ENCODE data around the gene GALNT17. TPM values are rescaled to one million over a fixed set of nuclear protein-coding genes. Genes with fewer than 3 reads are reported as not detected.

The GALNT17 gene
- polyA plus RNA-seq, 2 of the 4 experiments (the other 2 are of a cell fraction), result not detected

DNA sequence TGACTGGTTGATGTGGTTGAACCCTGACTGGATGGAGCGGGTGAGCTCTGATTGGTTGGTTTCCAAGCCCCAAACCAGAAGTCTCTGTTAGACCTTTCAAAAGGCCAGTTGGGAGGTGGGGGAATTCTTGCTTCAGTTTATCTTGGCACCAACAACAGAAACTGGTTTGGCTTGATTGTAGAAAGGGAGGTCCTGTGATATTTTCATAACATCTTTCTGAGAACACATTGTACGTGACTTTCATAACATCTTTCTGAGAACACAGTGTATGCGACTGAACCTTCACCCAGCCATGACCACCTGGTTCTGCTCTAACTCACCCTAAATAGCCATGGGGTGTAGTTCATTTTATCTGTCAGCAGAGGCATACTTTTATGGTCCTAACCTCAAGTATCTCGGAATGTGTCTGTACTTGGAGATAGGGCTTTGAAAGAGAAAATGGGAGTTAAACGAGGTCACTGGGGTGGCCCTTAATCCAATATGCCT, 88.3 kb downstream of the GALNT17 start:
- Histone ChIP-seq H3K4me1 (no peaks in the 10 kb centered on the region), H3K27ac (no peak overlapping the region), H3K9me3 (0 out of 3 replicates have a peak, but pooled peaks cover 5% of the 10 kb centered on the region), H3K4me2 (no peak overlapping the region), H3K4me3 (no peak overlapping the region)
- 13% methylated on average over 5 of the region's 5 CpGs for WGBS (ENCODE audit: missing lambda C conversion rate)
- POLR2A ChIA-PET, result no interaction called here
- no peak for DNase-seq (ENCODE audit: low read depth in 1 of 2, low spot score in 1 of 2)
- CTCF ChIA-PET, result no interaction called here
- ATAC-seq, result no peak
- no peak for TF ChIP-seq TFCP2L1 (CRISPR knock-in tag; IDR thresholded peaks at IDR 0.05)
- no peak for TF ChIP-seq RARB (CRISPR knock-in tag; IDR thresholded peaks at IDR 0.05)
- no peak for TF ChIP-seq ZFP36 (IDR thresholded peaks at IDR 0.05; ENCODE audit: borderline replicate concordance, partially characterized antibody)
- TF ChIP-seq, protein P1, sequence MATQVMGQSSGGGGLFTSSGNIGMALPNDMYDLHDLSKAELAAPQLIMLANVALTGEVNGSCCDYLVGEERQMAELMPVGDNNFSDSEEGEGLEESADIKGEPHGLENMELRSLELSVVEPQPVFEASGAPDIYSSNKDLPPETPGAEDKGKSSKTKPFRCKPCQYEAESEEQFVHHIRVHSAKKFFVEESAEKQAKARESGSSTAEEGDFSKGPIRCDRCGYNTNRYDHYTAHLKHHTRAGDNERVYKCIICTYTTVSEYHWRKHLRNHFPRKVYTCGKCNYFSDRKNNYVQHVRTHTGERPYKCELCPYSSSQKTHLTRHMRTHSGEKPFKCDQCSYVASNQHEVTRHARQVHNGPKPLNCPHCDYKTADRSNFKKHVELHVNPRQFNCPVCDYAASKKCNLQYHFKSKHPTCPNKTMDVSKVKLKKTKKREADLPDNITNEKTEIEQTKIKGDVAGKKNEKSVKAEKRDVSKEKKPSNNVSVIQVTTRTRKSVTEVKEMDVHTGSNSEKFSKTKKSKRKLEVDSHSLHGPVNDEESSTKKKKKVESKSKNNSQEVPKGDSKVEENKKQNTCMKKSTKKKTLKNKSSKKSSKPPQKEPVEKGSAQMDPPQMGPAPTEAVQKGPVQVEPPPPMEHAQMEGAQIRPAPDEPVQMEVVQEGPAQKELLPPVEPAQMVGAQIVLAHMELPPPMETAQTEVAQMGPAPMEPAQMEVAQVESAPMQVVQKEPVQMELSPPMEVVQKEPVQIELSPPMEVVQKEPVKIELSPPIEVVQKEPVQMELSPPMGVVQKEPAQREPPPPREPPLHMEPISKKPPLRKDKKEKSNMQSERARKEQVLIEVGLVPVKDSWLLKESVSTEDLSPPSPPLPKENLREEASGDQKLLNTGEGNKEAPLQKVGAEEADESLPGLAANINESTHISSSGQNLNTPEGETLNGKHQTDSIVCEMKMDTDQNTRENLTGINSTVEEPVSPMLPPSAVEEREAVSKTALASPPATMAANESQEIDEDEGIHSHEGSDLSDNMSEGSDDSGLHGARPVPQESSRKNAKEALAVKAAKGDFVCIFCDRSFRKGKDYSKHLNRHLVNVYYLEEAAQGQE (IDR thresholded peaks at IDR 0.05), result no peak
- no peak for TF ChIP-seq CBX2 (IDR thresholded peaks at IDR 0.05; ENCODE audit: borderline replicate concordance, low read depth)
- TF ChIP-seq MAZ (IDR thresholded peaks at IDR 0.05; ENCODE audit: borderline replicate concordance, low read depth, low read length), result no peak
- TF ChIP-seq NR3C1 (IDR thresholded peaks at IDR 0.05), result no peak
- TF ChIP-seq, protein P2, sequence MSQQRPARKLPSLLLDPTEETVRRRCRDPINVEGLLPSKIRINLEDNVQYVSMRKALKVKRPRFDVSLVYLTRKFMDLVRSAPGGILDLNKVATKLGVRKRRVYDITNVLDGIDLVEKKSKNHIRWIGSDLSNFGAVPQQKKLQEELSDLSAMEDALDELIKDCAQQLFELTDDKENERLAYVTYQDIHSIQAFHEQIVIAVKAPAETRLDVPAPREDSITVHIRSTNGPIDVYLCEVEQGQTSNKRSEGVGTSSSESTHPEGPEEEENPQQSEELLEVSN (IDR thresholded peaks at IDR 0.05; ENCODE audit: borderline replicate concordance, low read depth), result no peak
- TF ChIP-seq CEBPB (IDR thresholded peaks at IDR 0.05), result no peak
- TF ChIP-seq, protein P3, sequence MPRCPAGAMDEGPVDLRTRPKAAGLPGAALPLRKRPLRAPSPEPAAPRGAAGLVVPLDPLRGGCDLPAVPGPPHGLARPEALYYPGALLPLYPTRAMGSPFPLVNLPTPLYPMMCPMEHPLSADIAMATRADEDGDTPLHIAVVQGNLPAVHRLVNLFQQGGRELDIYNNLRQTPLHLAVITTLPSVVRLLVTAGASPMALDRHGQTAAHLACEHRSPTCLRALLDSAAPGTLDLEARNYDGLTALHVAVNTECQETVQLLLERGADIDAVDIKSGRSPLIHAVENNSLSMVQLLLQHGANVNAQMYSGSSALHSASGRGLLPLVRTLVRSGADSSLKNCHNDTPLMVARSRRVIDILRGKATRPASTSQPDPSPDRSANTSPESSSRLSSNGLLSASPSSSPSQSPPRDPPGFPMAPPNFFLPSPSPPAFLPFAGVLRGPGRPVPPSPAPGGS (IDR thresholded peaks at IDR 0.05), result no peak
- no peak for TF ChIP-seq MAFK (IDR thresholded peaks at IDR 0.05; ENCODE audit: partially characterized antibody)
- TF ChIP-seq FOXS1 (CRISPR knock-in tag; IDR thresholded peaks at IDR 0.05), result no peak
- no peak for TF ChIP-seq HOXA7 (CRISPR knock-in tag; IDR thresholded peaks at IDR 0.05)
- no peak for TF ChIP-seq ZSCAN20 (CRISPR knock-in tag; IDR thresholded peaks at IDR 0.05)
- no peak for TF ChIP-seq MYC (IDR thresholded peaks at IDR 0.05; ENCODE audit: borderline replicate concordance, low read length)
- no peak for TF ChIP-seq EHF (CRISPR knock-in tag; IDR thresholded peaks at IDR 0.05)
- no peak for FAIRE-seq

DNA sequence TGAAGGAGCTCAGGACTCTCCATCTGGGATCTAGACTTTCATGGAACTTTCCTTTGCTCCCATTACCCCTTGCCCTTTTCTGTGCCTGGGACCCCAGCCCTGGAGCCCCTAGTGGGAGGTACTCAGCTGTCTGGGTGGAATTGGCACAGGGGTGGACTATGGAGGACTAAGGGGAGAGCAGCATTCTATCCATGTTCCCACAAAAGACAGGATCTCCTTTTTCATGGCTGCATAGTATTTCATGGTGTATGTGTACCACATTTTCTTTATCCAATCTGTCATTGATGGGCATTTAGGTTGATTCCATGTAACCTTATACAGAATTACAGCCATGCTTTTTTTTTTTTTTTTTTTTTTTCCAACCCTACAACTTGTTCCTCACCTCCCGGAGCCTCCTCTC, 89.1 kb downstream of the GALNT17 start:
- DNase-seq (ENCODE audit: low read depth in 1 of 2, low spot score in 1 of 2) (no peak), FAIRE-seq (no peak), ATAC-seq (no peak)
- no peak overlapping the region for H3K27ac ChIP-seq
- POLR2A ChIA-PET, result no interaction called here
- H3K9me3 ChIP-seq, result 0 out of 3 replicates have a peak, but pooled peaks cover 5% of the 10 kb centered on the region
- CTCF ChIA-PET, result no interaction called here
- no peak overlapping the region for H3K4me2 ChIP-seq
- WGBS (ENCODE audit: missing lambda C conversion rate), result 95% methylated on average over 1 of the region's 1 CpG
- TF ChIP-seq, protein P1 (IDR thresholded peaks at IDR 0.05), result no peak
- no peak for TF ChIP-seq JUN (IDR thresholded peaks at IDR 0.05)
- TF ChIP-seq POLR2AphosphoS2 (conservative IDR thresholded peaks at IDR 0.05; ENCODE audit: low read length), result no peak
- no peak for TF ChIP-seq HDAC2 (IDR thresholded peaks at IDR 0.05)
- TF ChIP-seq RNF2 (IDR thresholded peaks at IDR 0.05; ENCODE audit: borderline replicate concordance, low read depth), result no peak
- TF ChIP-seq POLR2A (IDR thresholded peaks at IDR 0.05; ENCODE audit: low read length), result no peak
- no peak for TF ChIP-seq TFCP2L1 (CRISPR knock-in tag; IDR thresholded peaks at IDR 0.05)
- TF ChIP-seq SREBF2 (IDR thresholded peaks at IDR 0.05), result no peak
- no peak for TF ChIP-seq JUNB (IDR thresholded peaks at IDR 0.05)
- TF ChIP-seq, protein P4, sequence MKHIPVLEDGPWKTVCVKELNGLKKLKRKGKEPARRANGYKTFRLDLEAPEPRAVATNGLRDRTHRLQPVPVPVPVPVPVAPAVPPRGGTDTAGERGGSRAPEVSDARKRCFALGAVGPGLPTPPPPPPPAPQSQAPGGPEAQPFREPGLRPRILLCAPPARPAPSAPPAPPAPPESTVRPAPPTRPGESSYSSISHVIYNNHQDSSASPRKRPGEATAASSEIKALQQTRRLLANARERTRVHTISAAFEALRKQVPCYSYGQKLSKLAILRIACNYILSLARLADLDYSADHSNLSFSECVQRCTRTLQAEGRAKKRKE (CRISPR knock-in tag; IDR thresholded peaks at IDR 0.05; ENCODE audit: low read depth), result no peak
- TF ChIP-seq RARB (CRISPR knock-in tag; IDR thresholded peaks at IDR 0.05), result no peak
- TF ChIP-seq EHF (CRISPR knock-in tag; IDR thresholded peaks at IDR 0.05), result no peak
- TF ChIP-seq, protein P5, sequence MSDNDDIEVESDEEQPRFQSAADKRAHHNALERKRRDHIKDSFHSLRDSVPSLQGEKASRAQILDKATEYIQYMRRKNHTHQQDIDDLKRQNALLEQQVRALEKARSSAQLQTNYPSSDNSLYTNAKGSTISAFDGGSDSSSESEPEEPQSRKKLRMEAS (IDR thresholded peaks at IDR 0.05), result no peak
- H3K4me3 ChIP-seq, result no peak overlapping the region
- no peaks in the 10 kb centered on the region for H3K4me1 ChIP-seq
